Endothelial cell of umbilical vein (primary cell): ENCODE measurements around the gene MOB3A. TPM values are rescaled to one million over a fixed set of nuclear protein-coding genes. Genes with fewer than 3 reads are reported as not detected.
A peak's percentile ranks its signal among the peaks of the same experiment; 100 is the strongest.

ENCODE experiments used
- BruUV-seq: library from RNA; stranded (reverse); fragments of 400-500 nt; replicated peaks from 2 replicates; lab custom pipeline; 2021; lab: Mats Ljungman, UMichigan
- CTCF ChIA-PET: fragments of 300-600, 350-600 bp; sonication (Branson Sonifier 250); formaldehyde crosslinking; loops from one replicate; lab custom pipeline; 2021; ENCODE audit warnings: antibody characterized with exemption, inconsistent platforms; lab: Charles Lee
- POLR2A ChIA-PET: fragments of 300-600, 350-600 bp; sonication (Branson Sonifier 250); formaldehyde crosslinking; loops from one replicate; lab custom pipeline; 2021; ENCODE audit warnings: antibody characterized with exemption, inconsistent platforms; lab: Charles Lee
- DNase-seq: peaks from one replicate; pipeline ENCODE4 v3.0.0-alpha.2; 2011; ENCODE audit warnings: low read depth, low spot score
- FAIRE-seq: peaks from 2 replicates; lab custom pipeline; 2011; peaks lifted over from hg19 to GRCh38; lab: Jason Lieb, UNC
- H2AFZ ChIP-seq: 2 replicates; pipeline ENCODE4 v1.6.0; 2012; ENCODE audit warnings: low read depth, low read length, control low read depth, inconsistent platforms
- H3K27ac ChIP-seq: 2 replicates; pipeline ENCODE4 v1.5.1; 2011; ENCODE audit warnings: low read depth, mild to moderate bottlenecking, control low read depth, low read length, moderate library complexity; ENCODE audit not compliant: insufficient read depth
- H3K27me3 ChIP-seq, 2 experiments: 2 replicates each; pipeline versions ENCODE4 v1.6.0 to v1.6.1; 2011; ENCODE audit warnings: low read length in 2 of 2, mixed read lengths in 1 of 2; ENCODE audit not compliant: control insufficient read depth in 2 of 2, insufficient read depth in 2 of 2
- H3K36me3 ChIP-seq, 2 experiments: 2 replicates in 1 of 2; 3 replicates in 1 of 2; pipeline ENCODE4 v1.5.1; 2011; ENCODE audit warnings: low read length in 2 of 2, mild to moderate bottlenecking in 1 of 2, moderate library complexity in 1 of 2; ENCODE audit not compliant: control insufficient read depth in 2 of 2, insufficient read depth in 2 of 2; ENCODE audit errors: extremely low read depth in 1 of 2
- H3K4me1 ChIP-seq: 3 replicates; pipeline ENCODE4 v1.5.1; 2011; ENCODE audit warnings: mild to moderate bottlenecking, low read length; ENCODE audit not compliant: control insufficient read depth, insufficient read depth; ENCODE audit errors: extremely low read depth
- H3K4me2 ChIP-seq: 2 replicates; pipeline ENCODE4 v1.6.1; 2011; ENCODE audit warnings: low read length, control low read depth, mixed read lengths; ENCODE audit not compliant: insufficient read depth
- H3K4me3 ChIP-seq, 3 experiments: fragments of 200-600 bp in 1 of 3; sonication (generic), shearing (Covaris generic) in 1 of 3; replicated peaks in 1 of 3; 2 replicates each; pipeline ENCODE4 v1.5.1; 2011 to 2016; ENCODE audit warnings: control low read depth in 3 of 3, low read length in 3 of 3, mild to moderate bottlenecking in 2 of 3, inconsistent platforms in 1 of 3, low read depth in 1 of 3, moderate library complexity in 1 of 3; ENCODE audit not compliant: insufficient read depth in 1 of 3
- H3K79me2 ChIP-seq: 2 replicates; pipeline ENCODE4 v1.6.0; 2012; ENCODE audit warnings: low read length, inconsistent platforms; ENCODE audit not compliant: control insufficient read depth, insufficient read depth
- H3K9ac ChIP-seq: replicated peaks from 2 replicates; pipeline ENCODE3; 2011; ENCODE audit warnings: low read length, control low read depth; ENCODE audit not compliant: insufficient read depth; ENCODE audit errors: extremely low read depth
- H3K9me1 ChIP-seq: replicated peaks from 3 replicates; pipeline ENCODE4 v1.6.0; 2011; ENCODE audit warnings: mild to moderate bottlenecking, low read length; ENCODE audit not compliant: control insufficient read depth, insufficient read depth; ENCODE audit errors: extremely low read depth
- H3K9me3 ChIP-seq: replicated peaks from 2 replicates; pipeline ENCODE4 v1.5.1; 2012; ENCODE audit warnings: low read length, inconsistent platforms; ENCODE audit not compliant: control insufficient read depth, insufficient read depth
- H4K20me1 ChIP-seq: replicated peaks from 2 replicates; pipeline ENCODE3; 2011; ENCODE audit warnings: mild to moderate bottlenecking, low read length; ENCODE audit not compliant: control insufficient read depth, insufficient read depth; ENCODE audit errors: extremely low read depth
- EZH2 ChIP-seq: IDR thresholded peaks from 2 replicates; pipeline ENCODE4 v1.6.1; 2012; ENCODE audit warnings: borderline replicate concordance, low read depth, mild to moderate bottlenecking, moderate library complexity, low read length, inconsistent platforms; ENCODE audit not compliant: severe bottlenecking
- FOS ChIP-seq: IDR thresholded peaks from 2 replicates; pipeline ENCODE4 v1.6.1; 2011; ENCODE audit warnings: mild to moderate bottlenecking, low read length, moderate library complexity, borderline replicate concordance; ENCODE audit not compliant: insufficient read depth
- GATA2 ChIP-seq: IDR thresholded peaks from 2 replicates; pipeline ENCODE4 v1.7.0; 2011; ENCODE audit warnings: low read depth, mild to moderate bottlenecking, moderate library complexity, mixed read lengths, low read length; ENCODE audit not compliant: insufficient read length, insufficient read depth
- JUN ChIP-seq: IDR thresholded peaks from 2 replicates; pipeline ENCODE4 v1.6.1; 2011; ENCODE audit warnings: borderline replicate concordance, low read depth; ENCODE audit not compliant: insufficient read length, insufficient read depth
- MYC ChIP-seq: IDR thresholded peaks from one replicate; pipeline ENCODE4 v1.6.1; 2011; ENCODE audit warnings: mild to moderate bottlenecking, low read depth, low read length
- POLR2A ChIP-seq: IDR thresholded peaks from 2 replicates; pipeline ENCODE4 v1.6.1; 2012; ENCODE audit warnings: low read depth, mild to moderate bottlenecking, control low read depth, low read length
- POLR2AphosphoS5 ChIP-seq: IDR thresholded peaks from 2 replicates; pipeline ENCODE4 v1.6.1; 2012; ENCODE audit warnings: low read depth, mild to moderate bottlenecking, control low read depth, low read length, moderate library complexity; ENCODE audit not compliant: insufficient read depth
- dilution Hi-C: fragments of 300-500 bp; cut with MboI; formaldehyde crosslinking; loops from one replicate; pipeline ENCODE4 v1.15.0; 2019; ENCODE audit warnings: low sequenced_read_pairs; ENCODE audit not compliant: extremely low pct_ligation_motif_present
- intact Hi-C: fragments of 100-400 bp; cut with micrococcal nuclease; formaldehyde crosslinking; loops from one replicate; pipeline ENCODE4 v1.10.0; 2022
- polyA plus RNA-seq, 4 experiments: library from polyadenylated mRNA; depleted of rRNA in 3 of 4; stranded (reverse) in 3 of 4; unstranded in 1 of 4; fragments of >200 nt; gene quantifications; 2 replicates each; pipeline versions ENCODE4 v1.2.1 to v1.2.3, GENCODE V29; 2011 to 2012; ENCODE audit warnings: missing spikeins in 1 of 4
- total RNA-seq: library from RNA; stranded (reverse); gene quantifications from 2 replicates; pipeline ENCODE4 v1.2.3, GENCODE V29; 2021
- TF ChIP-seq, protein P1 (sequence below), 2 donors: IDR thresholded peaks; 1 replicate in 1 of 2; 2 replicates in 1 of 2; pipeline ENCODE4 v1.5.1; 2011; ENCODE audit warnings: low read length in 2 of 2, mild to moderate bottlenecking in 2 of 2, moderate library complexity in 2 of 2, control low read depth in 1 of 2, inconsistent platforms in 1 of 2, low read depth in 1 of 2; ENCODE audit not compliant: insufficient read depth in 1 of 2; ENCODE audit errors: extremely low read depth in 1 of 2
- TF ChIP-seq, protein P2 (sequence below): IDR thresholded peaks from 2 replicates; pipeline ENCODE4 v1.6.1; 2011; ENCODE audit not compliant: insufficient read depth, insufficient read length

MOB3A gene
- total and polyA plus RNA-seq, 2 donors (not counting 3 experiments of a cell fraction or from before 2014, with no cell fraction given), result 46.5 to 59.7 TPM

DNA sequence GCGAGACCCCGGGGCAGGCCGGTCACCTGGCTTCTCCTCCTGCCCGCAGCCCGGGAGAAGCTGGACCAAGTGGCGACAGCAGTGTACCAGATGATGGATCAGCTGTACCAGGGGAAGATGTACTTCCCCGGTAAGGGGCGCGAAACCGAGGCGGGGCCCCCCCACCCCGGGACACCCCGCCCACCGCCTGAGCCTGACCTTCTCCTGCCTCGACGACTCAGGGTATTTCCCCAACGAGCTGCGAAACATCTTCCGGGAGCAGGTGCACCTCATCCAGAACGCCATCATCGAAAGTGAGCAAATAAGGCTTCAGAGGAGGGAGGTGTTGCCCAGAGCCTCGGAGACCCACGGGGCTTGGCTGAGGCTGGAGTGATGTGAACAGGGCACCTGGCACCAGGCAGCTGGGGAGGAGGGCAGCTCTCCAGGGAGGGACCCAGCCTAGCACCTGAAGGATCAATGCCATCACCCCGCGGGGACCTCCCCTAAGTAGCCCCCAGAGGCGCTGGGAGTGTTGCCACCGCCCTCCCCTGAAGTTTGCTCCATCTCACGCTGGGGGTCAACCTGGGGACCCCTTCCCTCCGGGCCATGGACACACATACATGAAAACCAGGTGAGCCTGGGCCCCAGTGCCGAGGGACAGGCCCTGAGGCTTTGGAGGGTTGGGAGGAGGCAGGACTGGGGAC, 1.2 kb upstream of the MOB3A start:
- Histone ChIP-seq H3K27me3 (no peaks in the 10 kb centered on the region), H3K9ac (no peak overlapping the region), H3K4me1 (peaks cover 13% of the 10 kb centered on the region), H3K79me2 (peaks cover 28% of the 10 kb centered on the region), H3K9me3 (no peaks in the 10 kb centered on the region), H2AFZ (peak overlapping the region; percentile 82), H3K4me3 (peak overlapping the region; percentile 4 to 38 (median 38)), H3K36me3 (peaks cover 3 to 24% of the 10 kb centered on the region in 2 experiments), H3K9me1 (no peaks in the 10 kb centered on the region), H3K27ac (no peak overlapping the region), H3K4me2 (peak overlapping the region; percentile 87), H4K20me1 (no peaks in the 10 kb centered on the region)
- intact Hi-C loops, result no loop called here
- dilution Hi-C loops, result no loop called here
- no peak for TF ChIP-seq JUN
- TF ChIP-seq, protein P1, sequence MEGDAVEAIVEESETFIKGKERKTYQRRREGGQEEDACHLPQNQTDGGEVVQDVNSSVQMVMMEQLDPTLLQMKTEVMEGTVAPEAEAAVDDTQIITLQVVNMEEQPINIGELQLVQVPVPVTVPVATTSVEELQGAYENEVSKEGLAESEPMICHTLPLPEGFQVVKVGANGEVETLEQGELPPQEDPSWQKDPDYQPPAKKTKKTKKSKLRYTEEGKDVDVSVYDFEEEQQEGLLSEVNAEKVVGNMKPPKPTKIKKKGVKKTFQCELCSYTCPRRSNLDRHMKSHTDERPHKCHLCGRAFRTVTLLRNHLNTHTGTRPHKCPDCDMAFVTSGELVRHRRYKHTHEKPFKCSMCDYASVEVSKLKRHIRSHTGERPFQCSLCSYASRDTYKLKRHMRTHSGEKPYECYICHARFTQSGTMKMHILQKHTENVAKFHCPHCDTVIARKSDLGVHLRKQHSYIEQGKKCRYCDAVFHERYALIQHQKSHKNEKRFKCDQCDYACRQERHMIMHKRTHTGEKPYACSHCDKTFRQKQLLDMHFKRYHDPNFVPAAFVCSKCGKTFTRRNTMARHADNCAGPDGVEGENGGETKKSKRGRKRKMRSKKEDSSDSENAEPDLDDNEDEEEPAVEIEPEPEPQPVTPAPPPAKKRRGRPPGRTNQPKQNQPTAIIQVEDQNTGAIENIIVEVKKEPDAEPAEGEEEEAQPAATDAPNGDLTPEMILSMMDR (IDR thresholded peaks at IDR 0.05; ENCODE audit: extremely low read depth in 1 of 2, insufficient read depth in 1 of 2, low read depth in 1 of 2, low read length in 2 of 2), result no peak
- TF ChIP-seq POLR2A, result no peak
- TF ChIP-seq MYC, result no peak
- no peak for TF ChIP-seq FOS
- TF ChIP-seq, protein P2, sequence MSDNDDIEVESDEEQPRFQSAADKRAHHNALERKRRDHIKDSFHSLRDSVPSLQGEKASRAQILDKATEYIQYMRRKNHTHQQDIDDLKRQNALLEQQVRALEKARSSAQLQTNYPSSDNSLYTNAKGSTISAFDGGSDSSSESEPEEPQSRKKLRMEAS, result no peak
- no peak for TF ChIP-seq EZH2
- no peak for TF ChIP-seq POLR2AphosphoS5
- TF ChIP-seq GATA2, result no peak
- no peak for FAIRE-seq
- POLR2A ChIA-PET, result no interaction called here
- CTCF ChIA-PET, result no interaction called here
- no TSS peak for BruUV-seq
- no peak for DNase-seq
